K562 treated with DMSO at 1 percent for 4 hours (cell line): ENCODE results near the gene GPR139. TPM values are rescaled to one million over a fixed set of nuclear protein-coding genes. Genes with fewer than 3 reads are reported as not detected.

Experiments used
- total RNA-seq: library from RNA; unstranded; fragments of 300-600 nt; gene quantifications from 2 replicates; pipeline ENCODE4 v1.2.3, GENCODE V29; 2022; ENCODE audit not compliant: insufficient read depth

GPR139 gene
- total RNA-seq = not detected in 2 replicates

DNA sequence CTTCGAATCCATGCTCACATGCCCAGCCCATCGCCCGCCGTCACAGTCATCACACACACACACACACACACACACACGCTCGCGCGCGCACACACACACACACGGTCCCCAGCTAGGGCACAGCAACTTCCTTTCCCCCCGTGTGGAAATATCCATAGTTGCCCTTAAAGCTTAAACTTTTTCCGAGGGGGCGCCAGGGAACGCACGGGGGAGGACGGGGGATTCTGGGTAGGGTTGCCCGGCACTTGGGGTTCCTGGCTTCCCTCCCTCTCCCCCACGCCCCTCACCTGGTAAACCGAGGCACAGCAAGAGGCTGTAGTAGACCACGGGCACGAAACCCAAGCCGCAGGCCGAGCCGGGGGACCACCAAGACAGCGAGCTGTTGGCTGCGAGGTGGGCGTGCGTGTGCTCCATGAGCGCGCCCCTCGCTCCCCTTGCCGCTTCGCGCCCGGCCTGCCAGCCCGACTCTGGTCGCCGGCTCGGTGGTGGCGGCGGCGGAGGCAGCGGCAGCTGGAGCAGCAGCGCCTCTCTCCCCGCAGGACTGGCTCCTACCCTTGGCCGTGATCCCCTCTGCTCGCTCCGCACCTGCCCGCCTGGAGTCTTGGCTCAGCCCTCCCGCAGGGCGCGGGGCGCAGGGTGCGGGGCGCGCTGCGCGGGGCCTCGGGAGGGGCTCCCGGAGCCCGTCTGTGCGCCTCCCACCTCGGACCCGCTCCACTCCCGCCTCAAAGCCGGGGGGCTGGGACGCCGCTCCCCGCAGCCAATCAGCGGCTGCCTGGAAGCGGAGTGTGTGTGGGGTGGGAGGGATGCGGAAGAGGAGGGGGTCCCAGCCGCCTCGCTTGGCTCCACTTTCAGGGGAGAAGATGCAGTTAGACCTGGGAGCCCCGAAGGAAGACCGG, at the start of gene GPR139:
Gene GPR139, minus strand, starts transcription at position 688 of the 896 bp plus-strand sequence. Its CDS starts 274 bp downstream, at position 414.

Other genes starting within 250 kb of the GPR139 start
- 1.5 and 2.0 TPM in 2 replicates for gene GPRC5B, start 189.0 kb downstream of the GPR139 start, total RNA-seq